Naive thymus-derived CD4-positive, alpha-beta T cell (primary cell): ENCODE data around the gene SLC35F1. TPM values are rescaled to one million over a fixed set of nuclear protein-coding genes. Genes with fewer than 3 reads are reported as not detected.

ENCODE experiments used
- ATAC-seq: fragments of 150-1000 bp; cut with Tn5 transposase; 2 replicates; pipeline ENCODE4 v1.10.0; 2021; ENCODE audit warnings: mild to moderate bottlenecking, moderate library complexity
- CTCF ChIA-PET: fragments of 350-600 bp; sonication (Branson Sonifier 250); formaldehyde crosslinking; loops from one replicate; lab custom pipeline; 2021; ENCODE audit warnings: antibody characterized with exemption; lab: Charles Lee
- POLR2A ChIA-PET: fragments of 350-600 bp; sonication (Branson Sonifier 250); formaldehyde crosslinking; loops from one replicate; lab custom pipeline; 2021; ENCODE audit warnings: antibody characterized with exemption, inconsistent platforms; lab: Charles Lee
- DNase-seq, 9 donors: peaks; one replicate each; pipeline versions ENCODE4 v3.0.0 to v3.0.0-alpha.2; 2020 to 2022; ENCODE audit warnings: mixed read lengths in 1 of 9
- H3K27ac ChIP-seq: one replicate; pipeline ENCODE4 v1.7.0; 2013; ENCODE audit warnings: mild to moderate bottlenecking, low read depth, low read length, moderate library complexity
- H3K27me3 ChIP-seq, 2 donors: one replicate each; pipeline ENCODE4 v1.7.0; 2013; ENCODE audit warnings: low read length in 2 of 2, mild to moderate bottlenecking in 2 of 2, moderate library complexity in 2 of 2; ENCODE audit not compliant: control insufficient read depth in 2 of 2, insufficient read depth in 2 of 2
- H3K36me3 ChIP-seq, 3 experiments: 1 replicate in 2 of 3; 2 replicates in 1 of 3; pipeline ENCODE4 v1.7.0; 2013; ENCODE audit warnings: low read length in 3 of 3, mild to moderate bottlenecking in 3 of 3, moderate library complexity in 1 of 3; ENCODE audit not compliant: insufficient read depth in 3 of 3, control insufficient read depth in 2 of 3
- H3K4me1 ChIP-seq, 2 donors: one replicate each; pipeline ENCODE4 v1.7.0; 2013; ENCODE audit warnings: low read length in 2 of 2, mild to moderate bottlenecking in 2 of 2, moderate library complexity in 1 of 2; ENCODE audit not compliant: control insufficient read depth in 2 of 2, insufficient read depth in 2 of 2
- H3K4me3 ChIP-seq: 2 replicates; pipeline ENCODE4 v1.7.0; 2013; ENCODE audit warnings: mild to moderate bottlenecking, low read length
- H3K9me3 ChIP-seq, 3 experiments: 1 replicate in 2 of 3; 2 replicates in 1 of 3; pipeline ENCODE4 v1.7.0; 2013; ENCODE audit warnings: low read length in 3 of 3; ENCODE audit not compliant: control insufficient read depth in 2 of 3
- H3K27ac Mint-ChIP-seq, 9 donors: one replicate each; pipeline ENCODE4 v1.8.0; 2020 to 2022; ENCODE audit warnings: mixed read lengths in 9 of 9, mild to moderate bottlenecking in 8 of 9, moderate library complexity in 5 of 9, inconsistent platforms in 2 of 9
- H3K27me3 Mint-ChIP-seq, 5 donors: one replicate each; pipeline ENCODE4 v1.8.0; 2021 to 2022; ENCODE audit warnings: mixed read lengths in 5 of 5, mild to moderate bottlenecking in 1 of 5
- H3K36me3 Mint-ChIP-seq, 5 donors: one replicate each; pipeline ENCODE4 v1.8.0; 2020 to 2022; ENCODE audit warnings: mixed read lengths in 5 of 5, mild to moderate bottlenecking in 3 of 5, inconsistent platforms in 1 of 5
- H3K4me1 Mint-ChIP-seq, 7 donors: one replicate each; pipeline ENCODE4 v1.8.0; 2020 to 2022; ENCODE audit warnings: mixed read lengths in 7 of 7, mild to moderate bottlenecking in 3 of 7, inconsistent platforms in 1 of 7
- H3K4me3 Mint-ChIP-seq, 10 donors: one replicate each; pipeline ENCODE4 v1.8.0; 2020 to 2022; ENCODE audit warnings: mild to moderate bottlenecking in 10 of 10, mixed read lengths in 10 of 10, moderate library complexity in 6 of 10, inconsistent platforms in 2 of 10
- H3K9me3 Mint-ChIP-seq, 11 donors: one replicate each; pipeline ENCODE4 v1.8.0; 2020 to 2022; ENCODE audit warnings: mixed read lengths in 11 of 11, mild to moderate bottlenecking in 4 of 11, inconsistent platforms in 1 of 11, moderate library complexity in 1 of 11
- intact Hi-C, 2 donors: fragments of 100-400 bp; cut with micrococcal nuclease; formaldehyde crosslinking; loops; one replicate each; pipeline ENCODE4 v1.15.1; 2023
- polyA plus RNA-seq, 2 donors: library from polyadenylated mRNA; unstranded; fragments of 300-500 nt; fragmentation: Illumina TruSeq; gene quantifications; one replicate each; pipeline ENCODE4 v1.2.3, GENCODE V29; 2021
- total RNA-seq, 6 experiments: library from RNA in 5 of 6; stranded (reverse) in 5 of 6; gene quantifications; 1 replicate in 5 of 6; 2 replicates in 1 of 6; pipeline ENCODE4 v1.2.3 and lab custom pipeline; 2021 to 2026

Gene SLC35F1
- total and polyA plus RNA-seq, 7 experiments from 2014 or later = not detected

DNA sequence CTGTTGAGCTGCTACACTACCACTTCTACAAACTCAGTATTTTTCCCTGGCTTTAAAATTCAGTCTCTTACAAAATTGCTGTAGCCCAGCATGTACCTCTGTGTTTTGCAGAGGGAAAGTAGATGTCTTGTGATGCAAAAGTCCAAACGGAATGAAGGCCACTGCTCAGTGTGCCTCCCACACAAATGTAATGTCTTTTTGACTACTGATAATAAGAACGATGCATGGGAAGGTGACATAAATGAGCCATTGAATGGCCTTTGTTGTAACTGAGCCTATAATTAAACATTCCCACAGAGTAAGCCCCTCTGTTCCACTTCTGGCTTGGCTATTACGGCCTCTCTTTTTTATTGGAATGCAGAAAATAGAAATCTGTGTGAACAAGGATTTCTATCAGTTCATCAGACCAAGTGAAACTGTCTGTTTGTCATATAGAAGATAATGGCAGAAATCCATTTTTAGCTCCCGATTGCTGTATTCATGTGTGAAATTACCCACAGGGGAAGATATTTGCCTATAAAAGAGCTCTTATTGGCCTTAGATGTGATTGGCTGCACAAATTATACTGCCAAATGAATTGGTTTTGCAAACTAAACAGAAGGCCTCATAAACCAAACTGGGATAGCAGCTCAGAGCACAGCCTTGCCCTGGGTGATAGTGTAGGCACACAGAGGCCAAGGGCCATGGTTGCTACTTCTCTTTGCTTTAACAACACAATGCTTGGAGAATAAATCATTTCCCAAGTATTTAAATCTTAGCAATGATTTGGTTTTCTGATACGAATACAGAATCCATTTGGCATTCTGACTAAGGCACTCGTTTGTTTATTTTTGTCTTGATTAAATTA is 399.6 kb downstream of the SLC35F1 start:
- POLR2A ChIA-PET = no interaction called here
- intact Hi-C loops = no loop called here

GRCh38 chr6:118307581-118307980 is 400.5 kb downstream of the SLC35F1 start:
- CTCF ChIA-PET = no interaction called here
- POLR2A ChIA-PET = no interaction called here
- Mint-ChIP-seq H3K4me1 (no peaks in the 10 kb centered on the region), H3K27ac (no peak overlapping the region), H3K4me3 (no peak overlapping the region), H3K27me3 (peaks cover 0 to 9% (median 3%) of the 10 kb centered on the region in 5 donors), H3K36me3 (no peaks in the 10 kb centered on the region), H3K9me3 (peaks cover 0 to 9% (median 0%) of the 10 kb centered on the region in 11 donors)
- Histone ChIP-seq H3K4me3 (no peak overlapping the region), H3K27me3 (no peaks in the 10 kb centered on the region), H3K4me1 (no peaks in the 10 kb centered on the region), H3K36me3 (no peaks in the 10 kb centered on the region), H3K27ac (no peak overlapping the region), H3K9me3 (no peaks in the 10 kb centered on the region)
- intact Hi-C loops = no loop called here
- DNase-seq (no peak), ATAC-seq (no peak)

More for the DNA sequence above, 399.6 kb downstream of the SLC35F1 start:
- ATAC-seq (no peak), DNase-seq (no peak)
- Histone ChIP-seq H3K36me3 (no peaks in the 10 kb centered on the region), H3K27me3 (no peaks in the 10 kb centered on the region), H3K27ac (no peak overlapping the region), H3K4me3 (no peak overlapping the region), H3K9me3 (no peaks in the 10 kb centered on the region), H3K4me1 (no peaks in the 10 kb centered on the region)
- Mint-ChIP-seq H3K9me3 (peaks cover 0 to 9% (median 0%) of the 10 kb centered on the region in 11 donors), H3K27me3 (peaks cover 0 to 11% (median 3%) of the 10 kb centered on the region in 5 donors), H3K36me3 (no peaks in the 10 kb centered on the region), H3K4me3 (no peak overlapping the region), H3K27ac (no peak overlapping the region), H3K4me1 (no peaks in the 10 kb centered on the region)
- CTCF ChIA-PET = no interaction called here

GRCh38 chr6:118309337-118310093 is 402.5 kb downstream of the SLC35F1 start:
- H3K9me3 ChIP-seq = no peaks in the 10 kb centered on the region
- H3K27ac ChIP-seq = no peak overlapping the region
- no peak for ATAC-seq
- ChIA-PET CTCF (no interaction called here), POLR2A (no interaction called here)
- H3K4me3 Mint-ChIP-seq = no peak overlapping the region
- no peaks in the 10 kb centered on the region for H3K27me3 ChIP-seq
- H3K4me3 ChIP-seq = no peak overlapping the region
- no peaks in the 10 kb centered on the region for H3K4me1 Mint-ChIP-seq
- peaks cover 0 to 4% (median 0%) of the 10 kb centered on the region in 11 donors for H3K9me3 Mint-ChIP-seq
- DNase-seq = no peak
- H3K27me3 Mint-ChIP-seq = peaks cover 0 to 6% (median 3%) of the 10 kb centered on the region in 5 donors
- no peak overlapping the region for H3K27ac Mint-ChIP-seq
- no peaks in the 10 kb centered on the region for H3K4me1 ChIP-seq
- H3K36me3 ChIP-seq = no peaks in the 10 kb centered on the region
- H3K36me3 Mint-ChIP-seq = no peaks in the 10 kb centered on the region
- intact Hi-C loops = no loop called here

DNA sequence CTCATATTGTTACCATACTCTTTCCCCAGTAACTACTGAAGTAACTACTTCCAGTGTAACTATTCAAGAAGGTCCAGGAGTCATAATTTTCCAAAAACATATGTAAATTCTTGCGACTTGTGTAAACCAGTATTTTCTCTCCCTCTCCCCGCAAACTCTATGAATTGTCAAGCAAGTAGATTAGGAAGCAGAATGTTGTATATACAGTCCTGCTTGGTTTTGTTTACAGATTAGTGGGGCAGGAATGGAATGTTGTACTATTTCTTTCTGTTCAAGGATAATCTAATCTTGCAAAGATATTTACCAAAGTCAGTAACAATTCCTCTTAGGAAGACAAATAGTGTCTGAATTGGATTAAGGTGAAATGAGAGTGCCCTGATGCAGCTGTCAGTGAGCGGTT is 406.1 kb downstream of the SLC35F1 start:
- H3K4me3 ChIP-seq = no peak overlapping the region
- H3K4me1 ChIP-seq = no peaks in the 10 kb centered on the region
- Mint-ChIP-seq H3K27ac (no peak overlapping the region), H3K4me1 (no peaks in the 10 kb centered on the region), H3K27me3 (peaks cover 0 to 9% (median 0%) of the 10 kb centered on the region in 5 donors), H3K9me3 (peaks cover 0 to 1% (median 0%) of the 10 kb centered on the region in 11 donors), H3K36me3 (no peaks in the 10 kb centered on the region), H3K4me3 (no peak overlapping the region)
- DNase-seq (no peak), ATAC-seq (no peak)
- H3K27ac ChIP-seq = no peak overlapping the region
- CTCF ChIA-PET = no interaction called here
- no peaks in the 10 kb centered on the region for H3K9me3 ChIP-seq
- intact Hi-C loops = no loop called here
- no peaks in the 10 kb centered on the region for H3K36me3 ChIP-seq
- POLR2A ChIA-PET = no interaction called here
- H3K27me3 ChIP-seq = no peaks in the 10 kb centered on the region

GRCh38 chr6:118313762-118314161 is 406.7 kb downstream of the SLC35F1 start:
- Histone ChIP-seq H3K27me3 (no peaks in the 10 kb centered on the region), H3K27ac (no peak overlapping the region), H3K36me3 (no peaks in the 10 kb centered on the region), H3K9me3 (no peaks in the 10 kb centered on the region), H3K4me3 (no peak overlapping the region), H3K4me1 (no peaks in the 10 kb centered on the region)
- H3K4me1 Mint-ChIP-seq = no peaks in the 10 kb centered on the region
- DNase-seq (no peak), ATAC-seq (no peak)
- H3K27ac Mint-ChIP-seq = no peak overlapping the region
- H3K4me3 Mint-ChIP-seq = no peak overlapping the region
- H3K27me3 Mint-ChIP-seq = peaks cover 0 to 13% (median 0%) of the 10 kb centered on the region in 5 donors
- H3K36me3 Mint-ChIP-seq = no peaks in the 10 kb centered on the region
- H3K9me3 Mint-ChIP-seq = peaks cover 0 to 1% (median 0%) of the 10 kb centered on the region in 11 donors
- POLR2A ChIA-PET = no interaction called here
- intact Hi-C loops = no loop called here
- CTCF ChIA-PET = no interaction called here

- Mint-ChIP-seq H3K4me3 (no peak overlapping the region), H3K27ac (no peak overlapping the region), H3K27me3 (peaks cover 0 to 14% (median 0%) of the 10 kb centered on the region in 5 donors), H3K4me1 (no peaks in the 10 kb centered on the region), H3K9me3 (peaks cover 0 to 1% (median 0%) of the 10 kb centered on the region in 11 donors), H3K36me3 (no peaks in the 10 kb centered on the region)
- H3K36me3 ChIP-seq = no peaks in the 10 kb centered on the region
- no peaks in the 10 kb centered on the region for H3K4me1 ChIP-seq
- intact Hi-C loops = no loop called here
- POLR2A ChIA-PET = no interaction called here
- no peaks in the 10 kb centered on the region for H3K9me3 ChIP-seq
- no peaks in the 10 kb centered on the region for H3K27me3 ChIP-seq
- ATAC-seq (no peak), DNase-seq (no peak)
- H3K27ac ChIP-seq = no peak overlapping the region
- CTCF ChIA-PET = no interaction called here
- no peak overlapping the region for H3K4me3 ChIP-seq
These were observed 409.8 kb downstream of the SLC35F1 start for GRCh38 chr6:118316796-118317384.
